GM19239 (cell line): Measurements from ENCODE around the gene CFAP100.

Experiments
- DNase-seq: peaks from one replicate; pipeline ENCODE4 v3.0.0; 2011; ENCODE audit warnings: low spot score; ENCODE audit not compliant: insufficient read length
- FAIRE-seq: peaks from 2 replicates; lab custom pipeline; 2011; peaks lifted over from hg19 to GRCh38; lab: Jason Lieb, UNC

Gene CFAP100

DNA sequence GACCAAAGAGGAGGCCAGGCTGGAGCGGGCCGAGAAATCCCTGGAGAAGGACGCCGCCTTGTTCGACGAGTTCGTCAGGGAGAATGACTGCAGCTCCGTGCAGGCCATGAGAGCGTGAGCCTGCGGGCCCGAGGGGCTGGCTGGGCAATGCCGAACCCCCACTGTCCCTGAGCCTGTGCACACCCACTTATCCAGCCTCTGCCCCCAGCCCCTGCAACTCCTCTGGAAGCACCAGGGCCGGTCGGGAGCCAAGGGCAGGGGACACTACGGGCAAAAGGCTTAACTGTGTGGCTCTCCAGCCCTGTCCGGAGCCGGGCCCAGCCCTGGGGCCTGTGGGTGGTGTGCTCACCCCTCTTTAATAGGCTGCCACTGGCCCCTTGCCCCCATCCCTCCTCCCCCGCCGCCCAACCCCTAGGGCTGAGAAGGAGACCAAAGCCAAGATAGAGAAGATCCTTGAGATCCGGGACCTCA lies 24.0 kb downstream of the CFAP100 start:
- no peak for FAIRE-seq
- no peak for DNase-seq

DNA sequence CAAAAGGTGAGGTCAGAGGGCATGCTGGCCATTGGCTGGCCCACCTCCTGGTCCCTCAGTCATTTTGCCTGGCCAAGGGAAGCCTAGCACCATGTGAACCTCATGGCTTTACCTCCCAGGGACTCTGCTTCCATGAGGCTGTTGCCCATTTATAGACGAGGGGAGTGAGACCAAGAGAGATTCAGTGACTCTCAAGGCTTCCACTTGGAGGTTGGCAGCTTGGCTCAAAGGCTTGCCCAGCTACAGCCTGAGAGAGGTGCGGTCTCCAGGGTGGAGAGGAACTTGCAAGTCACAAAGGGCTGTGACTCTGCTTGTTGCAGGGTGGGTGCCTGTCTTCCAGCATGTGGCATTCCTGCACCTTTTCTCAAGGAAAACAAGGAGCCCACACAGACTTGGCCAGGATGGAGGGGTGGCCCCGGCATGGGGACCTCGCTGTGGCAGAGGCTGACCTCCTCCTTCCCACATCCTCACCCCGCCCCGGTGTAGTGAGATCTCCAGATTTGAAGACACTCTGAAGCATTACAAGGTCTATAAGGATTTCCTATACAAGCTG lies 24.5 kb downstream of the CFAP100 start:
- DNase-seq, result no peak

DNA sequence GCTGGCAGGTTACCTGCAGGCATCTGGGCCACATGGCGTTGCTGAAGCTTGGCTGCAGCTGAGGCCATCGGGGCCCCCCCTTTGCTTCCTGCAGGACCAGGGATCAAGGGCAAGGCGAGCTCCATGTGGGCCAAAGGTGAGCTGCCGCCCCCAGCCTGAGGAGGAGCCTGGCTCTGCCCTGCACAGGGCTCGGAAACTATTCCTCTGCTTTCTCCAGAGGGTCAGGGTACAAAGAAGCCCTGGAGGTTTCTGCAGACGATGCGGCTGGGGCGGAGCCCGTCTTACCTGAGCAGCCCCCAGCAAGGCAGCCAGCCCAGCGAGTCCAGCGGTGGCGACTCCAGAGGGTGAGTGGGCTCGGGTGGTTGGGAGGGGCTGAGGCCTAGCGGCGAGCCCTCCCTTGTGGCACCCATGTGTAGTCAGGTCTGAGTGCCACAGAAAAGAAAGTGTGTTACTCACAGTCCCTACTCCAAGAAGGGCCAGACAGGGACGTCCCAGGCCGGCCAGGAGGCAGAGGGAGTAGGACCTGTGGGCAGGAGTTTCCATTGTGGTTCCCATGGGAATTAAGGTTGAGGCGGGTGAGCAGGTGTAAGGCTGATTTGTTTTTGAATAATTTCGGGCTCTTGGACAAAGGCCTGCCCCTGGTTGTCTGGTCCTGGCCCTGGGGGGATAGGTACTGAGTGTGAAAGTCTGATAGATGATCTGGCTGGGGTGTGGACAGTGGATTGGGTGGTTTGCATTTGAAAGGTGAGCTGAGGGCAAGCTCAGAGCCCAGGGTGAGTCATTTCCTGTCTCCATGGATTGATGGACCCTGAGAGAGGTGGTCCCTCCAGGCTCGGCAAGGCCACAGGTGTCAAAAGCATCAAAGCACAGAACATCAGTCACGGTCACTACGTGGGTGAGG lies 25.4 kb downstream of the CFAP100 start:
- FAIRE-seq (no peak), DNase-seq (no peak)

More for the DNA sequence above, 24.5 kb downstream of the CFAP100 start:
- no peak for FAIRE-seq

DNA sequence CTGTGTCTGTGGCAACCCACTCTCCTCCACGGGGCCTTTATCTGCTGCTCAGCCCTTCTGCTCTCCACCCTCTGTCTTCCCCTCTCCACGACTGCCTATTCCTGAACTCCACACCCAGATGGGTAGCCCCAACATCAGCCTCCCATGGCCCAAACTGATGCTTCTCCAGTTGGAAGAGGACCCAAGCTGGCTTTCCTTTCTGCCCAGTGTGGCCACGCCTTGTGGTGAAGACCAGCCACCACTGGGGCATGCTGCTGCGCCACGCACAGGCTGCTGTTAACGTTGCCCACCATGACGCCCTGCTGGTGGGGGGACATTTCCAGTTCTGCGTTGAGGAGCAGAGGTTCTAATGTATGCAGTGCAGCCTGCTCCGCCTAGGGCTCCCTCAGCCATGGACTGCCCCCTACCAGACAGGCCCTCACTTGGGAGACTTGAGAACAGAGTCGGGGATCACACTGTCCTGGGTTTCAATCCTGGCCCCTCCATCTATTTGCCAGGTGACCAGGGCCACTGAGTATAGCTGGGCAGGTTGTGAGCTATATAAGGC lies 26.9 kb downstream of the CFAP100 start:
- FAIRE-seq (no peak), DNase-seq (no peak)

DNA sequence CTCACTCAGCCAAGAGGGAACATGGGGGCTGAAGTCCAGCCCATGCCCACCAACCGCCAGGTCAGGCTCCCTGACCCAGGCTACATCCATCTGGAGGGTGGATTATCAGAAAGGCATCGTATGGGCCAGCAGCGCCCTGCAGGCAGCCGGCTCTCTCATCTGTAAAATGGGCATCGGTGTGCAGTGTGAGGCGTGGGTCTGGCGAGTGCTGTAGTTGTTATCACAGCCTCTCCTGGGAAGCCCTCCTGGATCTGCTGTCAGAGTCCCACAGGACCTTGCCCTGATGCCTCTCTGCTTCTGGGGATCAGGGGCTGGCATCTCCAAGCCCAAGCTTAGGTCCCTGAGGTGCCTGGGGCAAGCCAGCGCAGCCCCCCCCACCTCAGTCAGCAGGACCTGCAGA lies 27.4 kb downstream of the CFAP100 start:
- DNase-seq (no peak), FAIRE-seq (no peak)

DNA sequence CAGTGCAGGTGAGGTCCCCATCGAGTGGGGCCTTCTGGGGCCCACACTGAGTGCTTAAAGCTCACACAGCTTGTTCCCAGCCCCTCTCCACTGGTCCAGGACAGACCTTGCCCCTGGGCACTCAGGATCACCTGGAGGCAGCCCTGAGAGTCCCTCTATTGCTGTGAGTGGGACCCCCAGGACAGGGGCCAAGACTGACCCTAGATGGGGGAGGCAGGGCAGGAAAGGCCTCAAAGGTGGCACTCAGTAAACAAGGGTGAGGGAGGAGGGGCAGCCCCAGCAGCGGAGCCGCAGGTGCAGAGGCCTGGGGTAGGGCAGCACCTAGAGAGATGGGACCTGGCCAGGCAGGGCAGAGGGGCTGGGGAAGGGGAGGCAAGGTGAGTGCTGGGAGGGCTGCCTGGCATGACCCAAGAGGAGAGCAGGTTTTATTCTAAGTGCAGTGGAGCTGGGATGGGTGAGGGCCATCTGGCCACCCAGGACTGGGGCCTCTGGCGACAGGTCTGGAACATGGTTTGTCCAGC lies 27.9 kb downstream of the CFAP100 start:
- DNase-seq, result no peak
- FAIRE-seq, result no peak

DNA sequence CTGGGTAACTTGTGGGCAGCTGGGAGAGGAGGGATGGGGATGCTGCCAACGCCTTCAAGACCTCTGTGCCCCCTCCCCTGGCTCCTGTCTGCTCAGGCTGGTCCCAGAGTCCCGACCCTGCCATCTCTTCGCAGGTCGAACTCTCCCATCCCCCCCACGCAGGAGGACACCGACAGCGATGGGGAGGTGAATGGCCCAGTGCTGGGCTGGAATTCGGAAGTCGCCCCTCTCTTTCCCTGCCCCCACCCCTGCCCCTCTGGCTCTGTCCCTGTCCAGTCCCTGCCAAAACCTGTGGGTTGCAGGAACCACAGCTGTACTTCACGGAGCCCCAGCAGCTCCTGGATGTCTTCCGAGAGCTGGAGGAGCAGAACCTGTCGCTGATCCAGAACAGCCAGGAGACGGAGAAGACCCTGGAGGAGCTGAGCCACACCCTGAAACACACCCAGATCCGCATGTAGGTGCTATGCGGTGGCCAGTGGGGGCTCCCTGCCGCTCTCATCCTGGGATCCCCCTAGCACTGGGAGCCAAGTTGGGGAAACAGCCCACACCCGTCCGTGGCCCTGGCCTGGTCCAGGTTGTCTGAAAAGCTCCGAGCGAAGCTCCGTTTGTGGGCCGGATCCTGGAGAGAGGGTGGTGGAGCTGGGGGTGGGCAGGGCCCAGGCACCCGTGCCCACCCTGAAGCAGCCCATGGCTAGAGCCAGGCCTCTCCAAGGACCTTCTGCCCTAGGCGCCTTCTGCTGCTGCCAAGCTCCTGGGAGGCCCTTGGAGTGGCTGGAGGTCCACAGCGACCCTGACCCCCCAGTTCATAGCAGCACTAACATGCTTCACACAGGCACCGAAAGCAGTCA lies 28.7 kb downstream of the CFAP100 start:
- no peak for DNase-seq
- FAIRE-seq, result no peak

DNA sequence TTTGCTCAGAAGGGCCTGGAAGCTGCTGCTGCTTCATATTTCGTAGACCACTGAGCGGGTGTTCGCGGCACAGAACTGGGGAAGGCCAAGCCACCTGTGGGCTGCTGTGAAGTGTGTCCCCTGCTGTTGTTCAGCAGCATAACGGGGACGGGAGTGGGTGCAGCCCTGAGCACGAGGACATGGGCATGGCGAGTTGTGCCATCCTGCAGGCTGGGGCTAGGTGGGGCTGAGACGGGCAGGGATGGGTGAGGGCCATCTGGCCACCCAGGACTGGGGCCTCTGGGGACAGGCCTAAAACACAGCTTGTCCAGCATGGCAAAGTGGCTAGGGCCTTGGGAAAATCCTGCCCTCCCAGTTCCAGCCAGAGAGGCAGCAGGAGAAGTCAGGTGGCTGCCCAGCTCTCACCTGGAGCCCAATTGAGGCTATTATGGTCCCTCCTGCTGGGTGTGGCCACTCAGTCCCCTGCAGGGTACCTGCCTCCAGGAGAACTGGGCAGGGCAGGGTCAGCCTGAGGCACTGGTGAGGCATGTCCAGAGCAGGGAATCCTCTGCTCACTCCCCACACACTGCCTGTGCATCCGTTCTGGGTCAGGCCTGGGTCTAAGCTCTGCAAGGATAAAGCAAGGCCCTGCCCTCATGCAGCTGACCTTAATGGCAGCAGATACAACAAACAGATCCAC lies 29.5 kb downstream of the CFAP100 start:
- FAIRE-seq, result no peak
- DNase-seq, result no peak

DNA sequence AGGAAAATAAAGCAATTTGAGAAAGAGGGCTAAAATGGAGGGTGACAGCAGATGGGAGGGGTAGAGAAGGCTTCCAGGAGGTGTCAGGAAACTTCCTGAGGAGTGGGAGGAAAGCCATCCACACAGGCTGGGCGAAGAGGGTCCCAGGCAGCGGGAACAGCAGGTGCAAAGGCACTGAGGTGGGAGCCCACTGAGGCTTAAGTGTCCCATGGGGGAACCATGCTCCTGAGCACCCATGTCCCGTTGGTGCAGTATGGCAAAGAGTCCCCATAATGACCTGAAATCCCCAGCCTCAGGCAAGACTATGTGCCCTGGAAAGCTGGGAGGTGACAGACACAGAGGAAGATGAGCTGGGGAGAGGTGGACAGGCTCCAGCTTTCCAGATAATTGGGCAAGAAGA lies 30.0 kb downstream of the CFAP100 start:
- no peak for DNase-seq
- no peak for FAIRE-seq

DNA sequence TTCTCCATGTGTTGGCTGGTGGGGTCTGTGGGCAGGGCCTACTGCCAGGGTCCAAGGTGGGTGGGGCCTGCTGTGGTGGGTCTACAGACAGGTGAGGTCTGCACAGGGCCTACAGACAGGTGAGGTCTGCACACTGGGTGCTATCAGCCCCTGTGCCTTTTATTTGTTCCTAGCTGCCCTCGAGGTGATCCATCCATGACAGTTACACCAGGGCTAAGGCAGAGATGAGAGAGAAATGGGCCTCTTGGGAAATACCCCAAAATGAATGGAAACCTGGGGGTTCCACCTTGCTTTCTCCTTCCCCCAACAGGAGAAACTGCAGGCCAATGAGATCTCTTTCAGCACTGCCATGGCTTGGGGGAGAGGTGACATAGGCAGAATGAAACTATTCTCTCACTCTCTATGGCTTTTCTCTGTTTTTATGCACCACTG lies 36.4 kb downstream of the CFAP100 start:
- DNase-seq, result no peak
- no peak for FAIRE-seq

DNA sequence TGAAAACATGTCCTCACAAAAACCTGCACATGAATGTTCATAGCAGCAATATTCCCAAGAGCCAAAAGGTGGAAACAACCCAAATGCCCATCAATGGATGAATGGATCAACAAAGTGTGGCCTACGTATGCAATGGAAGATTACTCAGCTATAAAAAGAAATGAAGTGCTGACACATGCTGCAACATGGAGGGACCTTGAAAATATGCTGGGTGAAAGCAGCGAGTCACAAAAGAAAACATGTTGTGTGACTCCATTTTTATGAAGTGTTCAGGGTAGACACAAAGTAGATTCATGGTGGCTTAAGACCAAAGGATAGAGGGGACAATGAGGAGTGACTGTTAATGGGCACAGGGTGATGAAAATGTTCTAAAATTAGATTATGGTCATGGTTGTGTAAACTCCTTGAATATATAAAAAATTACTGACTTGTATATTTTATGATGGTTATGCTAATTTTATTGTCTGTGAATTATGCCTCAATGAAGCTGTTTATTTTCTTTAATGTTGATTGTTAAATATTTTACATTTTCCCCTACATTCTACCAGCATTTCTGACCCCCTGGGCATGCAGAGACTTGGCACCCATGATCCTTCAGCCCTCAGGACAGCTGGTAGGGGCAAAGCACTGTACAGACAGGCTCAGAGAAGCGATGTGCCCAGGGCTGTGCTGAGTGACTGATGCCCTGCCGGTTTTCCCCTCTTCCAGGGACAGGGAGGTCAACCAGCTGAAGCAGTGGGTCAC lies 37.8 kb downstream of the CFAP100 start:
- DNase-seq (no peak), FAIRE-seq (no peak)

DNA sequence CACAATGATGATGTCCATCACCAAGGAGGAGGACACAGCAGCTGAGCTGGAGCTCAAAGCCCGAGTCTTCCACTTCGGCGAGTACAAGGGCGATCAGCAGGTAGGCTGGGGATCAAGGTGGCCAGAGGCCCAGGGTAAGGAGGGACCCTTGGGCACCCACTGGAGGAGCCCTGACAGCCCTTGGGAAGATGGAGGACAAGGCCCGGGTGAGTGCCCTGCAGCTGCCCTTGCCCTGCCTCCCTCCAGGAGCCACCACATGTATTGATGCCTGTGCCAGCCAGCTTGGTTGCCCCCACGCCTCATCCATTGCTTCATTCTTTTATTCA lies 38.4 kb downstream of the CFAP100 start:
- DNase-seq (no peak), FAIRE-seq (no peak)

DNA sequence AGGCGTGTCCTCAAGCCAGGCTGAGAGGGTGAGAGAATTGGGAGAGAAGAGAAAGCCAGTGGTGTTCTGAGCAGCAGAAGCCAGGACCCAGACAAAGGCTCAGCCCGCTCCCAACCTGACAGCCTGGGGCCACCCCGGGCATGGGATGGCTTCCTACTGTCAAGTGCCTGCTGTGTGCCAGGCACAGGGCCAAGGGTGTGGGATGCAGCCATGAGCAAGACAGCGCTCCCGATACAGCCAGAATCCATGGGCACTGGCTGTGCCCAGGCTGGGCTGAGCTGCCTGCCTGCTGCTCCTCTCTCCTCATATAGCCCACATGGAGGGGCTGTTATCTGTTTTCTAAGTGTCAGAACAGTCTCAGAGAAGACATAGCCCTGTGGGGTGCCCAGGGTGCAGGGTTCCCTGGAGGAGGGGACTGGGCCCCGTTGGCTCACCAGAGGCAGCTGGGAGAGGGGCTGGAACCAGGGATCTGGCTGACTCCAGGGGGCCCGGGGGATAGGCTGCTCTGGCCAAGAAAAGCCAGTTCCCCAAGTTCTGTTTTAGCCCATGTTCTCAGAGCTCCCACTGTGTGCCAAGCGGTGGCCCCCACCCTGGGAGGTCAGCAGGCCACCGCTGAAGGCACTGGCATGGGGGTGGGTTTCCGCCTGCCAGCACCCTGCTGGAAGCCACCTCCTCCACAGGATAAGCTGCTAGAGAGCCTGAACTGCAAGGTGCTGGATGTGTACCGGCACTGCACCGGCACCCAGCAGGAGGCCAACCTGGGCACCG lies 39.0 kb downstream of the CFAP100 start:
- FAIRE-seq (no peak), DNase-seq (no peak)

DNA sequence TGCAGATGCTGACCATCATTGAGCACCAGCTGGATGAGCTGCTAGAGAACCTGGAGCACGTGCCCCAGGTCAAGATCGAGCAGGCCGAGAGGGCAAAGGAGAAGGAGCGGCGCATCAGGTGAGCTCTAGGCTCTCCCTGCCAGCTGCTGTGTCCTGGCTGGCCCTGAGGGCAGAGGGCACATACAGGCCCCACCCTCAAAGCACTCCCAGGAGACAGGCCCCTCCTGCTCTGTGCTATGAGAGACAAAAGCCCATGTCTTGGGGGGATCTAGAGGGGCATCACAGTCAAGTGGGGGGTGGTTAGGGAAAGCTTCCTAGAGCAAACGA lies 39.5 kb downstream of the CFAP100 start:
- FAIRE-seq (no peak), DNase-seq (no peak)

DNA sequence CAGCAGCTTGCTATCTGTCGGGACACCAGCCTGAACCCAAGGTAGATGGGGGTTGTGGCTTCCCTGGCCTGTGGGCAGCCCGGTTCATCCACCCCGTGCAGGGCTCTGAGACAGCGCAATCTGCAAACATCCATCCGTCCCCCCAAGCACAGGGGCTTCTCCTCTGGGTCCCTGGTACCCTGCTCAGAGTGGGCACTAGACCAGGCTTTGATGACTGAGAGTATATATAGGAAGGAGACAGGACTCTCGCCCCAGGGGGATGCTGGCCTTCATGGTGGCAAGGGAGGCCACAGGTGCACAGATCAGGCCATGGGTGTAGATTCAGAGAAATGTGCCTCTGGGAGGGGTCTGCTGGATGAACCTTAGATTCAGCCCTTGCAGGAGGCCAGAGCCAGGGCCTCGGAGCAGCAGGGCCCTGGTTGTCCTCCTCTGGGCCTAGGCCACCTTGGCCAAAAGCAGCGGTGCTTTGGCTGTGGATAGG lies 40.3 kb downstream of the CFAP100 start:
- FAIRE-seq (no peak), DNase-seq (no peak)

DNA sequence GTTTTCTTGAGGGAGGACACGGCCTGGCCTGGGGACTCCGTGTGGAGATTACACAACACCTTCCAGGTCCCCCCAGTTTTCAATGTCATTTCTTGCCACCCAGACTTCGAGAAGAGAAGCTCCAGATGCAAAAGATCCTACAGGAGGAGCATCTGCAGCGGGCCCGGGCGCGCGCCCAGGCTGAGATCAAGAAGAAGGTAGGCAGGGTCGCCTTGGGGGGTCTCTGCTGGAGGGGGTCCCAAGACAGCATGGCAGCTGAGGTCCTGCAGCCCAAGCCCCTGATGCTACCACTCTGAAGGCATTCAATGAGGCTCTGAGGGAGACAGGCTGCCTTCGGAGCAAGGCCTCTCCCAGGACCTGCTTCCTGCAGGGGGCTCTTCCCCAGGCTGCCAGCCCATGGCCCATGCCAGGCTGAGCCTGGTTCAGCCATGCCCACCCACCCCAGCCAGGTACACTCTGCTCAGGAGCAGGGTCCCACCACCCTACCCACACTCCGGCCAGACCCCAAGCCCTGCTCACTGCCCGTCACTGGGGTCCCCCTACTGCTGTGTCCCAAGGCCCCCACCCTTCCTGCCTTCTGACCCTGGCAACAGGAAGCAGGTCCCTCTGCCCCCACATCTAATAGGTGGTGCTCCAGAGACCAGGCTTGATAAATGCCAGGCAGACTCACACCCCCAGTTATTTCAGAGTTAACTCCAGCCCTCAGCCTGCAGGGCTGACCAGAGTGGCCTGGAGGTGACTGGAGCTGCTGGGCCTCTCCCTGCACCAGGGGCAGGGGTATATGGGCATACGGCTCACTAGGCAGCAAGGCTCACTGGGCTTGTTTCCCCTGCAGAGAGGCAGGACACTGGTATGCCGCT lies 41.0 kb downstream of the CFAP100 start:
- no peak for DNase-seq
- FAIRE-seq, result no peak

DNA sequence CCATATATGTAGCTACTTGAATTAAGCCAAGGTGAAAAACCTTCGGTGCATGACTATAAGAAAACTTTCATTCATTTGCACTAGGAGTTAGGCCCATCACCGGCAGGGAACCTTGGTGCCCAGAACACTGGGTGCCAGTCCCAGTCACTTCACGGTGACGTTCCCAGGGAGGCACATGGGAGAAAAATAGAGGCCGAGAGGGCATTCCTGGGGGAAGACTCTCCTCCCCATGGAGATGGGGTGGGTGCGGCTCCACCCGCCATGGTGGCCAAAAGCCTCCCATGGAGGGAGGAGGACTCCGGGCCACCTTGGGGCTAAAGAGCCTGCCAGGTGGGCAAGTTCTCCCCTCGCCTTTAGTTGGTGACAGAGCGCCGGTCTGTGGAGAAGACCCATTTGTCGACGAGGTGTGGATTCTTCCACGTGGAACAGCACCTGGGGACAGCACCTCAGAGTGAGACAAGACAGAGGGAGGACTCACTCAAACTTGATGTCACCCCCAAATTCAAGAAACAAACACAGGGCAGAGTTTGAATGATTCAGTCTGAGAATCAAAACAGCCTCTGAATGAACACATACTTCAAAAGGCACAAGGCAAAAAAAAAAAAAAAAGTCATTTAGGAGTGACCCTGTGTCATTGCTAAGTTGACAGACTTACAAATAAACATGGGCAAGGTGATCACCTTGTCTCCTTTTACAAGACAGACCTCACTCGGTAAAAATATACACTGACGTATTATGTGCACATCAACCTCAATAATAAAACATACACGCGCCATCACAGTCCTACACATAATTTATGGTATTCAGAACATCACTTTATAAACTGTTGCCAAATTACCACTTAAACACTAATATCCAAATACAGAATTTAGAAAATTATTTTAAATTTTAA lies 42.4 kb downstream of the CFAP100 start:
- DNase-seq (no peak), FAIRE-seq (no peak)
